NB4 (cell line): ENCODE data around the gene STK10.

ENCODE experiments used
- CTCF ChIP-seq: IDR thresholded peaks from one replicate; pipeline ENCODE4 v1.5.1; 2012; ENCODE audit warnings: low read depth, low read length
- POLR2A ChIP-seq: IDR thresholded peaks from 2 replicates; pipeline ENCODE4 v1.6.1; 2011; ENCODE audit warnings: mild to moderate bottlenecking; ENCODE audit not compliant: insufficient read length; ENCODE audit errors: extremely low read depth
- TF ChIP-seq, protein P1 (sequence below): IDR thresholded peaks from 2 replicates; pipeline ENCODE4 v1.6.1; 2011; ENCODE audit warnings: low read depth, low read length

DNA sequence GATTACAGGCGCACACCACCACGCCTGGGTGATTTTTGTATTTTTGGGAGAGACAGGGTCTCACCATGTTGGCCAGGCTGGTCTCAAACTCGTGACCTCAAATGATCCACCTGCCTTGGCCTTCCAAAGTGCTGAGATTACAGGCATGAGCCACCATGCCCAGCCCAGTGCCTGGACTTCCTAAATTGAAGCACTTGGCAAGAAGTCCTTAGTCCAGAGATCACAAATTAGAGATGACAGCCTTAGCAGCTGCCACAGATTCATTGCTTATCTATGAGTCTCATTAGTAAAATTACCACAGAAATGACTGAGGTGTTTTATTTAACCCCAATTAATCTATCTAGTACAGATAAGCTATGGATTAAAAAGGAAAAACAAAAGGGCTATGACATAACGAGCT is 25.1 kb upstream of the STK10 start:
- no peak for TF ChIP-seq POLR2A
- no peak for TF ChIP-seq CTCF
- TF ChIP-seq, protein P1, sequence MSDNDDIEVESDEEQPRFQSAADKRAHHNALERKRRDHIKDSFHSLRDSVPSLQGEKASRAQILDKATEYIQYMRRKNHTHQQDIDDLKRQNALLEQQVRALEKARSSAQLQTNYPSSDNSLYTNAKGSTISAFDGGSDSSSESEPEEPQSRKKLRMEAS = no peak
